GM12873 (cell line): ENCODE measurements around the gene BTBD9.

Source experiments
- TF ChIP-seq, protein P1 (sequence below): IDR thresholded peaks from 2 replicates; pipeline ENCODE4 v1.5.1; 2012; ENCODE audit warnings: low read depth, mild to moderate bottlenecking, moderate library complexity, low read length, control low read depth; ENCODE audit not compliant: insufficient read depth; ENCODE audit errors: missing control alignments

The BTBD9 gene

GRCh38 chr6:38407192-38407591, 232.5 kb downstream of the BTBD9 start:
- TF ChIP-seq, protein P1, sequence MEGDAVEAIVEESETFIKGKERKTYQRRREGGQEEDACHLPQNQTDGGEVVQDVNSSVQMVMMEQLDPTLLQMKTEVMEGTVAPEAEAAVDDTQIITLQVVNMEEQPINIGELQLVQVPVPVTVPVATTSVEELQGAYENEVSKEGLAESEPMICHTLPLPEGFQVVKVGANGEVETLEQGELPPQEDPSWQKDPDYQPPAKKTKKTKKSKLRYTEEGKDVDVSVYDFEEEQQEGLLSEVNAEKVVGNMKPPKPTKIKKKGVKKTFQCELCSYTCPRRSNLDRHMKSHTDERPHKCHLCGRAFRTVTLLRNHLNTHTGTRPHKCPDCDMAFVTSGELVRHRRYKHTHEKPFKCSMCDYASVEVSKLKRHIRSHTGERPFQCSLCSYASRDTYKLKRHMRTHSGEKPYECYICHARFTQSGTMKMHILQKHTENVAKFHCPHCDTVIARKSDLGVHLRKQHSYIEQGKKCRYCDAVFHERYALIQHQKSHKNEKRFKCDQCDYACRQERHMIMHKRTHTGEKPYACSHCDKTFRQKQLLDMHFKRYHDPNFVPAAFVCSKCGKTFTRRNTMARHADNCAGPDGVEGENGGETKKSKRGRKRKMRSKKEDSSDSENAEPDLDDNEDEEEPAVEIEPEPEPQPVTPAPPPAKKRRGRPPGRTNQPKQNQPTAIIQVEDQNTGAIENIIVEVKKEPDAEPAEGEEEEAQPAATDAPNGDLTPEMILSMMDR: no peak

DNA sequence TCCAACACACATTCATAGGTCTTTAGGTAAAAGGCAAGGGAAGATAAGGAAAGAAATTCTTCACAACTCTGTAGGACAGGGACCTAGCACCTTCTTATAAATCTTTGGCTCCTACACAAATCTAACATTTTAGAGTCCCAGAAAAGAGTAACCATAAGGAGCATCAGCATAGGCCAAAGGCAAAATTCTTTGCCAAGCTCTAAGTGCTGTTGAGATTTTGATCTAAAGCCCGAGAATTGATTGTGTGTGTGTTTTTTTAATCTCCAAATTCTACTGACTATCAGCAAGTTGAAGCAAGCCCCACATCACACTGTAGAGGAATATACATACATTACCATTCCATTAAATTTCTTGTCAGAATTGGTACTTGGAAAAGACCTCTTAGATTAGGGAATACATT, 233.6 kb downstream of the BTBD9 start:
- TF ChIP-seq, protein P1: no peak

DNA sequence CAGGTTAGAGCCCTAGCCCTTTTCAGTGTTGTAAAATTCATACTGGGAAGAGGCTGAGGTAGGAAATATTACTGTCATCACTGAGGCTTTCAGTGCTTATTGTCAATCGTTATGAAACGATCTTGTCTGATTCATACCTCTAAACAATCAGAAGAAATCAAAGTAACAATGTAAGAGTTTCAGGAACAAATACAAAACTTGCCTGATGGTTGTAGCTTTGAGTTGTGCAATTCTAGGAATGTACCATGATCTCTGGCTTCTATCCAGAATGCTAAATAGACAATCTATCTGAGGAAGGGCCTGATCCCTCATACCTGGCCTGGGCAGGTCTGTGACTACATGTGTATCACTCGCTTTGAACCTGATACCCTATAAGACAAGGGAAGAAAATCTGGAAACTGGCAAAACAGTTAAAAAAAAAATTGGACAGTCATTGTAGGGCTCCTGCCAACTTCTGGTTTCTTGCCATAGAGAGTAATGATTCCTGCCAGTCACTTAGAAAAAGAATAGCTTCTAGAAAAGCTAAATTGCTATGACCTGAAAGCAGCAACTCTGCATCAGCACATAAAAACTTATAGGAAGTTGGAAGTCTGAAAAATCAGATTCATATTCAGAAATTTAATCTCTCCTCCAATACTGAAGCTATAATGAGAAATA, 234.7 kb downstream of the BTBD9 start:
- TF ChIP-seq, protein P1: no peak

DNA sequence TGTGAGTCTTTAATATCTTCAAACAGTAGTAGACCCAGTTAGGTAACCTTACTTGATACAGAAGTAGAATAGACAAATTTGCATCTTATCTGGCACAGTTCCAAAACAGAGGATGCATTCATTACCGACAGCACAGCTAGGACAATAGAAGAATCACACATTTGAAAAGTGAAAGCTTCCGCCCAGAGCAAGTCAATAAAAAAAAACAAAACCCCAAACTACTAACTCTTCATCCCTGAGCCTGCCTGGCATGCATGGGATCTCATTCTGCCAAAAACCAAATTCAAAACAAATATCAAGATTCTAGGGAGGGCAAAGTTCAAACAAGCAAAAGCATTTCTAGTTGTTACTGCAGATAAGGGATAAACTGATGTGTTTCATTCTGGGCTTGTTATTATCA, 235.4 kb downstream of the BTBD9 start:
- TF ChIP-seq, protein P1: no peak

GRCh38 chr6:38403548-38403947, 236.2 kb downstream of the BTBD9 start:
- TF ChIP-seq, protein P1: no peak

- TF ChIP-seq, protein P1: no peak
These were observed 239.0 kb downstream of the BTBD9 start for GRCh38 chr6:38400764-38401163.

DNA sequence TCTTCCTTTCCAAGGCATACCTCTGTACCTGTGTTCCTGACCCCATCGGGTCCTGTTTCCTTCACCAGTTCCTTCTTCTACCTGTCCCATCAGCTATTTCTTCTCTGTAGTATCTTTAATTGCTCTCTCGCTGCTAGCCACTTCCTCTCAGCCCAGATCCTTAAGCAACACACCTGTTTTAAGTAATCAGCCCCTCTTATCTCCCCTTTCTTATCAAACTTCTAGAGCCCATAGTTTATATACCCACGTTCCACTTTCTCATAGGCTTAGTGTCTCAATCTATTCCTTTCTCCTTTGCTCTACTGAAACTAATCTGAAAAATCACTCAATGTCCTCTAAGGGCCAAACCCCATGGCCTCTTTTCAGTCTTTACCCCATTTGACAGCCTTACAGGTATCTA, 239.6 kb downstream of the BTBD9 start:
- TF ChIP-seq, protein P1: no peak

- TF ChIP-seq, protein P1: no peak
These were observed 243.5 kb downstream of the BTBD9 start for GRCh38 chr6:38396209-38396608.
